Hematopoietic multipotent progenitor cell treated with erythropoietin and hydrocortisone succinate and interleukin-3 and kit ligand, for 6 days (in vitro differentiated cells): ENCODE results near the gene TMEM212.
"Not testable (repeated sequence)": the region's sequence is repeated elsewhere in the genome, so short reads cannot be mapped to it uniquely, and the experiment has no call there.

Source experiments
- DNase-seq: peaks from one replicate; pipeline ENCODE4 v3.0.0-alpha.2; 2015

TMEM212 gene

DNA sequence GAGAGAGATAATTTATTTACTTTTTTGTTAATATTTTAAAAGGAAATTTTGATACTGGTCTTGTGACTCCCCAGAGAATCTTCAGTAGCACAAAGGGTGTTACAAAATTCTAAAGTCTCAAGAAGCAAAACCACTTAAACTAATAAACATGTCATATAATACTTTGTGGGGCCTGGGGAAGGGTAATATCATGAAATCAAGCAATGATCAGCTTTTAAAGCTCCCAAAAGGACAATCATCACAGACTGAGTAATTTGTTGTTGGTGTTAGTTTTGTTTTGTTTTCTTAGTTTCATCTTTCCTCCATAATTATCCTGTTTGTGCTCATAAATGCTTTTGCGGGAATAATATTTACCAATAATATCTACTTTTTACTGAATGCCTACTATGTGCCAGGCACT, 55.0 kb downstream of the TMEM212 start:
- no peak for DNase-seq

DNA sequence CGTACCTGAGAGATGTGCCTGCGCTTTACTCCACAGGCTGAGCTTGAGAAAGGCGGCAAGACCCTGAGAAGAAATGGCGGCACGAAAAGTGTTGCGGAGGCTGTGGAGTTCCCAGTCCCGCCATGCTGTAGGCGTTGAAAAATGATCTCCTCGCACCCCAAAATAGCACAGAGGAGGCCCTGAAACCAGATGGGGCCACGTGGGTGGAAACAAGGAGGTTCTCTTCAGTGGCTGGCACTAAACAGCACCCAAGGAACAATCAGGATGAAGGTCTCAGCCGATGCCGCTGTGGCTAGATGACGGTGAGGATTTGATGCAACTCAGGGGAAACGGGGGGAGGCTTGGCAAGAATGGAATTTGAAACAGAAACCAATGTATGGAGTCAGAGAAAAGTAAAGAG, 57.3 kb downstream of the TMEM212 start:
- no peak for DNase-seq

DNA sequence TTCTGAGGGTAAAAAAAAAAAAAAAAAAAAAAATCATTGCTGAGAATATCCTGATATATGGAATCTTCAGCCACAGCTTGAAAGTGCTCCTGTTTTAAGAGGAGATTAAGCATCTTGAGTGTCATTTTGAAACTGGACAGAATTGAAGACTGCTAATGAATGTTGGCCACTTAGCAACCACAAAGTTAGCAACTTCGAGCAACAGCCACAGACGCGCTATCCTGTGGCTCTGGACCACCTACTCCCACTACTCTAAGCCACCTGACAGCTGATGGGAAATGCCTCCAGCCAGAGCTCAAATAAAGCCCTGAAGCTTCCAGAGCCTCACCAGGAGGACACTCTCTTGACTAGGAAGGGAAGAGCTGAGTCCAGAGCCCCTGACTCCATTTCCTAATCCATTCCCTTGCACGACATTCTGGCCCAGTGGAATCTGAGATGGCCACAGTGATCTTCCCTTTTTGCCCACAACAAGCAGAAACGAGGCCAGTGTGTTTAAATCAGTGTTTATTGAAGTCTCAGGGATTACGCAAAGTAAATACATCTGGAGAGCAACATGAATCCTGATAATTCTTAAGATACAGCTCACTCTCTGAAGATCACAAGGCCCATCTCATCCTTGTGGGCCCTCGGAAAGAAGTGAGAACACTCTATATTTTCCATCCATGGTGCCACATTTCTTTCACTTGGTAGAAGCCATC, 58.6 kb downstream of the TMEM212 start:
- no peak for DNase-seq

GRCh38 chr3:171904829-171905228, 61.7 kb downstream of the TMEM212 start:
- DNase-seq = no peak

DNA sequence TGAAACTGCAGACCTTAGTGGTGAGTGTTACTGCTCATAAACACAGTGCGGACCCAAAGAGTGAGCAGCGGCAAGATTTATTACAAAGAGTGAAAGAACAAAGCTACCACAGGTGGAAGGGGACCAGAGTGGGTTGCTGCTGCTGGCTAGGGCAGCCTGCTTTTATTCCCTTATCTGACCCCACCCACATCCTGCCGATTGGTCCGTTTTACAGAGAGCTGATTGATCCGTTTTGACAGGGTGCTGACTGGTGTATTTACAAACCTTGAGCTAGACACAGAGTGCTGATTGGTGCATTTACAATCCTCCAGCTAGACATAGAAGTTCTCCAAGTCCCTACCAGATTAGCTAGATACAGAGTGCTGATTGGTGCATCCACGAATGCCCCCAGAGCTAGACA, 63.4 kb downstream of the TMEM212 start:
- not testable (repeated sequence) for DNase-seq

GRCh38 chr3:171906951-171907676, 64.0 kb downstream of the TMEM212 start:
- DNase-seq = no peak

GRCh38 chr3:171907761-171908160, 64.6 kb downstream of the TMEM212 start:
- DNase-seq = no peak

- DNase-seq = no peak
Measured at GRCh38 chr3:171908731-171909130, 65.6 kb downstream of the TMEM212 start.
